MM.1S (cell line): ENCODE measurements around the gene TXN2.

Experiments
- DNase-seq: peaks from one replicate; pipeline ENCODE4 v3.0.0-alpha.2; 2015
- H2AFZ ChIP-seq: fragments of 300-600 bp; sonication (generic); 2 replicates; pipeline ENCODE4 v1.6.0; 2016; ENCODE audit warnings: antibody characterized with exemption, low read length
- H3F3A ChIP-seq: fragments of 300-600 bp; sonication (generic); 2 replicates; pipeline ENCODE4 v1.6.1; 2016; ENCODE audit warnings: mild to moderate bottlenecking, antibody characterized with exemption, low read length, moderate library complexity, mixed read lengths; ENCODE audit not compliant: insufficient read depth
- H3K27ac ChIP-seq: fragments of 300-600 bp; sonication (generic); 2 replicates; pipeline ENCODE4 v1.5.1; 2016; ENCODE audit warnings: mild to moderate bottlenecking, low read length
- H3K27me3 ChIP-seq: fragments of 300-600 bp; sonication (generic); replicated peaks from 2 replicates; pipeline ENCODE4 v1.6.0; 2016; ENCODE audit warnings: low read length; ENCODE audit not compliant: insufficient read depth
- H3K36me3 ChIP-seq: fragments of 300-600 bp; sonication (generic); replicated peaks from 2 replicates; pipeline ENCODE4 v1.6.1; 2016; ENCODE audit warnings: mild to moderate bottlenecking, low read length, mixed read lengths; ENCODE audit not compliant: insufficient read depth
- H3K4me1 ChIP-seq: fragments of 300-600 bp; sonication (generic); 2 replicates; pipeline ENCODE4 v1.6.1; 2016; ENCODE audit warnings: low read length, mixed read lengths
- H3K4me2 ChIP-seq: fragments of 300-600 bp; sonication (generic); 2 replicates; pipeline ENCODE4 v1.6.0; 2016; ENCODE audit warnings: low read depth, low read length
- H3K4me3 ChIP-seq: fragments of 300-600 bp; sonication (generic); 2 replicates; pipeline ENCODE4 v1.5.1; 2016; ENCODE audit warnings: low read length, mixed read lengths
- H3K79me2 ChIP-seq: fragments of 300-600 bp; sonication (generic); 2 replicates; pipeline ENCODE4 v1.6.1; 2016; ENCODE audit warnings: mixed run types, low read length, mixed read lengths
- H3K9ac ChIP-seq: fragments of 300-600 bp; sonication (generic); 2 replicates; pipeline ENCODE4 v1.6.1; 2016; ENCODE audit warnings: low read length, mixed read lengths
- H3K9me2 ChIP-seq: fragments of 300-600 bp; sonication (generic); replicated peaks from 2 replicates; pipeline ENCODE4 v1.6.1; 2016; ENCODE audit warnings: mild to moderate bottlenecking, low read length, mixed read lengths; ENCODE audit not compliant: insufficient read depth
- H3K9me3 ChIP-seq: fragments of 300-600 bp; sonication (generic); replicated peaks from 2 replicates; pipeline ENCODE4 v1.6.1; 2016; ENCODE audit warnings: mild to moderate bottlenecking, low read length, mixed read lengths; ENCODE audit not compliant: insufficient read depth
- H4K20me1 ChIP-seq: fragments of 300-600 bp; sonication (generic); 2 replicates; pipeline ENCODE4 v1.6.1; 2016; ENCODE audit warnings: mild to moderate bottlenecking, low read length, moderate library complexity, mixed read lengths; ENCODE audit not compliant: insufficient read depth
- CTCF ChIP-seq: fragments of 300-600 bp; sonication (generic); IDR thresholded peaks from 2 replicates; pipeline ENCODE4 v1.5.1; 2016; ENCODE audit warnings: antibody characterized with exemption, low read length, mixed read lengths
- EZH2 ChIP-seq: fragments of 300-600 bp; sonication (generic); optimal IDR thresholded peaks from 2 replicates; pipeline ENCODE3; 2017; ENCODE audit warnings: low read depth, mild to moderate bottlenecking, antibody characterized with exemption, low read length, mixed read lengths
- EZH2phosphoT487 ChIP-seq: fragments of 300-600 bp; sonication (generic); IDR thresholded peaks from 2 replicates; pipeline ENCODE4 v1.6.1; 2018; ENCODE audit warnings: antibody characterized with exemption, low read length

The TXN2 gene

GRCh38 chr22:36480941-36481392, 473 bp downstream of the TXN2 start:
- H3K36me3 ChIP-seq = 0 out of 2 replicates have a peak, but pooled peaks cover under 1% of the 10 kb centered on the region
- peaks cover 8% of the 10 kb centered on the region; the same call in 1 of the 2 replicates for H3K4me1 ChIP-seq
- peak overlapping the region; percentile 76 for H3K4me2 ChIP-seq
- H3K4me3 ChIP-seq = peak overlapping the region; percentile 87
- H3K27ac ChIP-seq = peak overlapping the region; percentile 91
- H4K20me1 ChIP-seq = no peaks in the 10 kb centered on the region
- H2AFZ ChIP-seq = peak overlapping the region; percentile 56
- H3F3A ChIP-seq = 0 out of 2 replicates have a peak, but pooled peaks cover 6% of the 10 kb centered on the region
- TF ChIP-seq EZH2 (no peak), EZH2phosphoT487 (no peak), CTCF (no peak)
- DNase-seq = no peak
- no peaks in the 10 kb centered on the region for H3K9me3 ChIP-seq
- peak overlapping the region; percentile 86 for H3K9ac ChIP-seq
- H3K79me2 ChIP-seq = peaks cover 33% of the 10 kb centered on the region
- H3K9me2 ChIP-seq = no peaks in the 10 kb centered on the region
- no peaks in the 10 kb centered on the region for H3K27me3 ChIP-seq

DNA sequence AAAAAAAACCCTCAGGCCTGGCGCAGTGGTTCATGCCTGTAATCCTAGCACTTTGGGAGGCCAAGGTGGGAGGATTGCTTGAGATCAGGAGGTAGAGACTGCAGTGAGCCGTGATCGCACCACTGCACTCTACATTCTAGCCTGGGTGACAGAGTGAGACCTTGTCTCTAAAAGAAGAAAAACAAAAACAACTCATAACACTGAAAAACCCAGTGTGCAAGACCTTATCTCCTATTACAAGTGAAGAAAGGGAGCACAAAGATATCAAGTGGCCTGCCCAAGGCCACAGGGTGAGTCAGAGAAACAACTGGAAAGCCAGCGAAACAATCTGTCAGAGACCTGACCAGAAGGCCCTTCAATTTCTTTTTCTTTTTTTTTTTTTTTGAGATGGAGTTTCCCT, 2.5 kb downstream of the TXN2 start:
- Histone ChIP-seq H3K27me3 (no peaks in the 10 kb centered on the region), H2AFZ (no peak overlapping the region), H3K9me2 (no peaks in the 10 kb centered on the region), H3K9me3 (no peaks in the 10 kb centered on the region), H3K36me3 (0 out of 2 replicates have a peak, but pooled peaks cover 2% of the 10 kb centered on the region), H3K9ac (no peak overlapping the region), H3K79me2 (peaks cover 37% of the 10 kb centered on the region), H3K27ac (no peak overlapping the region), H3K4me2 (no peak overlapping the region), H4K20me1 (no peaks in the 10 kb centered on the region), H3F3A (0 out of 2 replicates have a peak, but pooled peaks cover 3% of the 10 kb centered on the region), H3K4me1 (peaks cover 8% of the 10 kb centered on the region; the same call in 1 of the 2 replicates), H3K4me3 (no peak overlapping the region)
- no peak for TF ChIP-seq EZH2
- no peak for TF ChIP-seq EZH2phosphoT487
- TF ChIP-seq CTCF = no peak
- no peak for DNase-seq

DNA sequence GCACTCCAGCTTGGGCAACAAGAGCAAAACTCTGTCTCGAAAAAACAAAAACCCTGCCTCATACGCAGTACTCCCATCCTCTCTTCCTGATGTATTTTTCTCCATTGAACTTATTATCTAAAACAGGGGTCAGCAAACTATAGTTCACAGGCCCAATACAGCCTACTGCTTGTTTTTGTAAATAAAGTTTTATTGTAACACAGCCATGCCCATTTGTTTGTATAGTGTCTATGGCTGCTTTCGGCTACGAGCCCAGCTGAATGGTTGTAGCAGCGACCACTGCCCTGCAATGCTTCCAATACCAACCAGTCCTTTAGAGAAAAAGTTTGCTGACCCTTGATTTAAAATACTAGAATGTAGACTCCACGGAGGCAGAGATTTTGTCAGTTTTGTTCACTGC, 6.1 kb downstream of the TXN2 start:
- no peak overlapping the region for H3K4me3 ChIP-seq
- H2AFZ ChIP-seq = no peak overlapping the region
- TF ChIP-seq CTCF = no peak
- TF ChIP-seq EZH2 = no peak
- TF ChIP-seq EZH2phosphoT487 = no peak
- H4K20me1 ChIP-seq = no peaks in the 10 kb centered on the region
- H3K79me2 ChIP-seq = peaks cover 28% of the 10 kb centered on the region
- H3K9ac ChIP-seq = no peak overlapping the region
- DNase-seq = no peak
- H3K9me2 ChIP-seq = no peaks in the 10 kb centered on the region
- 0 out of 2 replicates have a peak, but pooled peaks cover 4% of the 10 kb centered on the region for H3F3A ChIP-seq
- peaks cover 4% of the 10 kb centered on the region for H3K4me1 ChIP-seq
- H3K27me3 ChIP-seq = no peaks in the 10 kb centered on the region
- no peak overlapping the region for H3K4me2 ChIP-seq
- no peak overlapping the region for H3K27ac ChIP-seq
- H3K36me3 ChIP-seq = 0 out of 2 replicates have a peak, but pooled peaks cover 2% of the 10 kb centered on the region
- H3K9me3 ChIP-seq = no peaks in the 10 kb centered on the region
